GM23338 (cell line): ENCODE results near the gene ZNF92. TPM values are rescaled to one million over a fixed set of nuclear protein-coding genes. Genes with fewer than 3 reads are reported as not detected.

Experiments
- ATAC-seq: fragments of 200-7000 bp; cut with Tn5 transposase; 3 replicates; pipeline ENCODE4 v1.9.1; 2020
- DNase-seq: peaks from one replicate; pipeline ENCODE4 v3.0.0-alpha.2; 2015; ENCODE audit warnings: low spot score
- H2AFZ ChIP-seq: fragments of 200-600 bp; sonication (generic); 2 replicates; pipeline ENCODE4 v1.8.0; 2016; ENCODE audit warnings: antibody characterized with exemption, mild to moderate bottlenecking, moderate library complexity
- H3F3A ChIP-seq: fragments of 200-600 bp; sonication (generic); replicated peaks from 2 replicates; pipeline ENCODE4 v1.8.0; 2017; ENCODE audit warnings: antibody characterized with exemption, mixed run types, low read depth
- H3K27ac ChIP-seq: fragments of 200-600 bp; sonication (generic); 2 replicates; pipeline ENCODE4 v1.6.1; 2016; ENCODE audit warnings: low read depth
- H3K27me3 ChIP-seq: fragments of 200-600 bp; sonication (generic); 2 replicates; pipeline ENCODE4 v1.8.0; 2016; ENCODE audit warnings: mild to moderate bottlenecking, mixed run types, moderate library complexity; ENCODE audit not compliant: insufficient read depth
- H3K36me3 ChIP-seq: fragments of 200-600 bp; sonication (generic); 2 replicates; pipeline ENCODE4 v1.8.0; 2016; ENCODE audit warnings: mild to moderate bottlenecking; ENCODE audit not compliant: insufficient read depth
- H3K4me1 ChIP-seq: fragments of 200-600 bp; sonication (generic); 2 replicates; pipeline ENCODE4 v1.8.0; 2016; ENCODE audit warnings: mild to moderate bottlenecking, moderate library complexity; ENCODE audit not compliant: insufficient read depth
- H3K4me2 ChIP-seq: fragments of 200-600 bp; sonication (generic); 2 replicates; pipeline ENCODE4 v1.7.1; 2017; ENCODE audit warnings: mixed run types
- H3K4me3 ChIP-seq: fragments of 200-600 bp; sonication (generic); 2 replicates; pipeline ENCODE4 v1.6.1; 2016; ENCODE audit warnings: mixed run types
- H3K79me2 ChIP-seq: fragments of 200-600 bp; sonication (generic); replicated peaks from 2 replicates; pipeline ENCODE4 v1.8.0; 2017; ENCODE audit warnings: mild to moderate bottlenecking; ENCODE audit not compliant: insufficient read depth
- H3K9me2 ChIP-seq: fragments of 200-600 bp; sonication (generic); 2 replicates; pipeline ENCODE4 v1.8.0; 2017; ENCODE audit not compliant: insufficient read depth
- H4K20me1 ChIP-seq: fragments of 200-600 bp; sonication (generic); replicated peaks from 2 replicates; pipeline ENCODE4 v1.8.0; 2017; ENCODE audit warnings: mild to moderate bottlenecking; ENCODE audit not compliant: insufficient read depth
- H3K27ac Mint-ChIP-seq: 2 replicates; pipeline ENCODE4 v1.8.0; 2020; ENCODE audit warnings: inconsistent platforms, mild to moderate bottlenecking, moderate library complexity, mixed read lengths
- H3K27me3 Mint-ChIP-seq: 3 replicates; pipeline ENCODE4 v1.8.0; 2022; ENCODE audit warnings: low read depth, mild to moderate bottlenecking, moderate library complexity, mixed read lengths, inconsistent platforms; ENCODE audit not compliant: insufficient read depth, poor library complexity
- H3K36me3 Mint-ChIP-seq: 3 replicates; pipeline ENCODE4 v1.8.0; 2021; ENCODE audit warnings: low read depth, mild to moderate bottlenecking, inconsistent platforms, moderate library complexity, mixed read lengths
- H3K4me1 Mint-ChIP-seq: 3 replicates; pipeline ENCODE4 v1.8.0; 2020; ENCODE audit warnings: mild to moderate bottlenecking, inconsistent platforms, mixed read lengths
- H3K4me3 Mint-ChIP-seq: 3 replicates; pipeline ENCODE4 v1.8.0; 2021; ENCODE audit warnings: moderate library complexity, mild to moderate bottlenecking, inconsistent platforms, mixed read lengths
- H3K9me3 Mint-ChIP-seq: 3 replicates; pipeline ENCODE4 v1.8.0; 2020; ENCODE audit warnings: moderate library complexity, mild to moderate bottlenecking, inconsistent platforms, mixed read lengths
- EZH2 ChIP-seq: fragments of 200-600 bp; sonication (generic); IDR thresholded peaks from one replicate; pipeline ENCODE4 v1.8.0; 2017; ENCODE audit warnings: antibody characterized with exemption, mild to moderate bottlenecking, low read depth; ENCODE audit not compliant: unreplicated experiment
- EZH2phosphoT487 ChIP-seq: fragments of 200-600 bp; sonication (generic); IDR thresholded peaks from one replicate; pipeline ENCODE4 v1.8.1; 2018; ENCODE audit warnings: antibody characterized with exemption; ENCODE audit not compliant: unreplicated experiment
- NANOG ChIP-seq: IDR thresholded peaks from 2 replicates; pipeline ENCODE4 v1.6.1; 2016; ENCODE audit warnings: antibody characterized with exemption, borderline replicate concordance
- POLR2AphosphoS5 ChIP-seq: IDR thresholded peaks from 2 replicates; pipeline ENCODE4 v1.6.1; 2016; ENCODE audit warnings: antibody characterized with exemption, low read depth
- REST ChIP-seq: IDR thresholded peaks from one replicate; pipeline ENCODE4 v1.6.1; 2018; ENCODE audit warnings: antibody characterized with exemption; ENCODE audit not compliant: unreplicated experiment
- STAT1 ChIP-seq: IDR thresholded peaks from one replicate; pipeline ENCODE4 v1.6.1; 2016; ENCODE audit warnings: antibody characterized with exemption; ENCODE audit not compliant: unreplicated experiment
- ZNF114 ChIP-seq: fragments of 250-450 bp; sonication (Bioruptor Pico); IDR thresholded peaks from 2 replicates; pipeline ENCODE4 v1.5.0; 2020; ENCODE audit warnings: mild to moderate bottlenecking, moderate library complexity
- ZNF331 ChIP-seq: fragments of 250-450 bp; sonication (Bioruptor Pico); IDR thresholded peaks from 2 replicates; pipeline ENCODE4 v1.5.0; 2020; ENCODE audit warnings: low read depth, mild to moderate bottlenecking, moderate library complexity
- polyA plus RNA-seq: library from polyadenylated mRNA; unstranded; fragments of >200 nt; fragmentation: Nextera tagmentation; extraction: Ambion mirVana; gene quantifications from 2 replicates; pipeline ENCODE4 v1.2.1, GENCODE V29; 2016
- total RNA-seq: library from RNA; depleted of rRNA; stranded (reverse); fragments of >200 nt; shearing (Covaris generic); gene quantifications from 2 replicates; pipeline ENCODE4 v1.2.3, GENCODE V29; 2014
- TF ChIP-seq, protein P1 (sequence below): IDR thresholded peaks from 2 replicates; pipeline ENCODE4 v1.6.1; 2016; ENCODE audit warnings: antibody characterized with exemption
- TF ChIP-seq, protein P2 (sequence below), 2 experiments: fragments of 200-600 bp in 1 of 2; sonication (generic) in 1 of 2; conservative IDR thresholded peaks; 2 replicates each; pipeline versions ENCODE4 v1.5.1 to v1.6.1; 2016 to 2017; ENCODE audit warnings: antibody characterized with exemption in 2 of 2, low read depth in 2 of 2, mild to moderate bottlenecking in 2 of 2, moderate library complexity in 1 of 2
- TF ChIP-seq, protein P3 (sequence below): fragments of 250-450 bp; sonication (Bioruptor Pico); IDR thresholded peaks from 2 replicates; pipeline ENCODE4 v1.5.0; 2020; ENCODE audit warnings: mild to moderate bottlenecking, moderate library complexity

ZNF92 gene
- total and polyA plus RNA-seq, 2 experiments from 2014 or later = 25.3 to 56.3 TPM

DNA sequence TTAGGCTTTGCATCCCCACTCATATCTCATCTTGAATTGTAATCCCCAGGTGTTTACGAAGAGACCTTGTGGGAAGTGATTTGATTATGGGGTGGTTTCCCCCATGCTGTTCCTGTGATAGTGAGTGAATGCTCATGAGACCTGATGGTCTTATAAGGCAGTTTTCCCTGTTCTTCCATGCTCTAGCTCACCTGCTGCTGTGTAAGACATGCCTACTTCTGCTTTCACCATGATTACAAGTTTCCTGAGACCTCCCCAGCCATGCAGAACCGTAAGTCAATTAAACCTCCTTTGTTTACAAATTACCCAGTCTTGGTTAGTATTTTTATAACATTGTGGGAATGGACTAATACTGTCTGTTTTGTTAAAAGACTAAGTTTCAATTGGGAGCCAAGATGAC, 35.3 kb upstream of the ZNF92 start (continued):
- TF ChIP-seq EZH2phosphoT487 (no peak), EZH2 (no peak), POLR2AphosphoS5 (no peak), NANOG (no peak)
- TF ChIP-seq, protein P1, sequence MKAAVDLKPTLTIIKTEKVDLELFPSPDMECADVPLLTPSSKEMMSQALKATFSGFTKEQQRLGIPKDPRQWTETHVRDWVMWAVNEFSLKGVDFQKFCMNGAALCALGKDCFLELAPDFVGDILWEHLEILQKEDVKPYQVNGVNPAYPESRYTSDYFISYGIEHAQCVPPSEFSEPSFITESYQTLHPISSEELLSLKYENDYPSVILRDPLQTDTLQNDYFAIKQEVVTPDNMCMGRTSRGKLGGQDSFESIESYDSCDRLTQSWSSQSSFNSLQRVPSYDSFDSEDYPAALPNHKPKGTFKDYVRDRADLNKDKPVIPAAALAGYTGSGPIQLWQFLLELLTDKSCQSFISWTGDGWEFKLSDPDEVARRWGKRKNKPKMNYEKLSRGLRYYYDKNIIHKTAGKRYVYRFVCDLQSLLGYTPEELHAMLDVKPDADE = no peak

- Histone ChIP-seq H3K27ac (no peak overlapping the region), H3K27me3 (no peaks in the 10 kb centered on the region), H3K4me2 (no peak overlapping the region), H3F3A (no peaks in the 10 kb centered on the region), H4K20me1 (no peaks in the 10 kb centered on the region), H3K4me3 (no peak overlapping the region), H3K9me2 (no peaks in the 10 kb centered on the region), H2AFZ (no peak overlapping the region), H3K79me2 (no peaks in the 10 kb centered on the region), H3K36me3 (no peaks in the 10 kb centered on the region), H3K4me1 (no peaks in the 10 kb centered on the region)
- H3K36me3 Mint-ChIP-seq = peaks cover 16% of the 10 kb centered on the region; the same call in 1 of the 3 replicates
- no peak overlapping the region for H3K4me3 Mint-ChIP-seq
- H3K27ac Mint-ChIP-seq = no peak overlapping the region
- ATAC-seq (no peak), DNase-seq (no peak)
- H3K9me3 Mint-ChIP-seq = peaks cover under 1% of the 10 kb centered on the region; the same call in 1 of the 3 replicates
- no peaks in the 10 kb centered on the region for H3K4me1 Mint-ChIP-seq
- peaks cover 2% of the 10 kb centered on the region for H3K27me3 Mint-ChIP-seq
- no peak for TF ChIP-seq STAT1
- TF ChIP-seq, protein P1 = no peak
- TF ChIP-seq, protein P2, sequence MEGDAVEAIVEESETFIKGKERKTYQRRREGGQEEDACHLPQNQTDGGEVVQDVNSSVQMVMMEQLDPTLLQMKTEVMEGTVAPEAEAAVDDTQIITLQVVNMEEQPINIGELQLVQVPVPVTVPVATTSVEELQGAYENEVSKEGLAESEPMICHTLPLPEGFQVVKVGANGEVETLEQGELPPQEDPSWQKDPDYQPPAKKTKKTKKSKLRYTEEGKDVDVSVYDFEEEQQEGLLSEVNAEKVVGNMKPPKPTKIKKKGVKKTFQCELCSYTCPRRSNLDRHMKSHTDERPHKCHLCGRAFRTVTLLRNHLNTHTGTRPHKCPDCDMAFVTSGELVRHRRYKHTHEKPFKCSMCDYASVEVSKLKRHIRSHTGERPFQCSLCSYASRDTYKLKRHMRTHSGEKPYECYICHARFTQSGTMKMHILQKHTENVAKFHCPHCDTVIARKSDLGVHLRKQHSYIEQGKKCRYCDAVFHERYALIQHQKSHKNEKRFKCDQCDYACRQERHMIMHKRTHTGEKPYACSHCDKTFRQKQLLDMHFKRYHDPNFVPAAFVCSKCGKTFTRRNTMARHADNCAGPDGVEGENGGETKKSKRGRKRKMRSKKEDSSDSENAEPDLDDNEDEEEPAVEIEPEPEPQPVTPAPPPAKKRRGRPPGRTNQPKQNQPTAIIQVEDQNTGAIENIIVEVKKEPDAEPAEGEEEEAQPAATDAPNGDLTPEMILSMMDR (conservative IDR thresholded peaks at IDR 0.05; ENCODE audit: low read depth in 2 of 2) = no peak
- TF ChIP-seq ZNF114 = no peak
- no peak for TF ChIP-seq EZH2phosphoT487
- no peak for TF ChIP-seq ZNF331 (CRISPR knock-in tag)
- TF ChIP-seq, protein P3, sequence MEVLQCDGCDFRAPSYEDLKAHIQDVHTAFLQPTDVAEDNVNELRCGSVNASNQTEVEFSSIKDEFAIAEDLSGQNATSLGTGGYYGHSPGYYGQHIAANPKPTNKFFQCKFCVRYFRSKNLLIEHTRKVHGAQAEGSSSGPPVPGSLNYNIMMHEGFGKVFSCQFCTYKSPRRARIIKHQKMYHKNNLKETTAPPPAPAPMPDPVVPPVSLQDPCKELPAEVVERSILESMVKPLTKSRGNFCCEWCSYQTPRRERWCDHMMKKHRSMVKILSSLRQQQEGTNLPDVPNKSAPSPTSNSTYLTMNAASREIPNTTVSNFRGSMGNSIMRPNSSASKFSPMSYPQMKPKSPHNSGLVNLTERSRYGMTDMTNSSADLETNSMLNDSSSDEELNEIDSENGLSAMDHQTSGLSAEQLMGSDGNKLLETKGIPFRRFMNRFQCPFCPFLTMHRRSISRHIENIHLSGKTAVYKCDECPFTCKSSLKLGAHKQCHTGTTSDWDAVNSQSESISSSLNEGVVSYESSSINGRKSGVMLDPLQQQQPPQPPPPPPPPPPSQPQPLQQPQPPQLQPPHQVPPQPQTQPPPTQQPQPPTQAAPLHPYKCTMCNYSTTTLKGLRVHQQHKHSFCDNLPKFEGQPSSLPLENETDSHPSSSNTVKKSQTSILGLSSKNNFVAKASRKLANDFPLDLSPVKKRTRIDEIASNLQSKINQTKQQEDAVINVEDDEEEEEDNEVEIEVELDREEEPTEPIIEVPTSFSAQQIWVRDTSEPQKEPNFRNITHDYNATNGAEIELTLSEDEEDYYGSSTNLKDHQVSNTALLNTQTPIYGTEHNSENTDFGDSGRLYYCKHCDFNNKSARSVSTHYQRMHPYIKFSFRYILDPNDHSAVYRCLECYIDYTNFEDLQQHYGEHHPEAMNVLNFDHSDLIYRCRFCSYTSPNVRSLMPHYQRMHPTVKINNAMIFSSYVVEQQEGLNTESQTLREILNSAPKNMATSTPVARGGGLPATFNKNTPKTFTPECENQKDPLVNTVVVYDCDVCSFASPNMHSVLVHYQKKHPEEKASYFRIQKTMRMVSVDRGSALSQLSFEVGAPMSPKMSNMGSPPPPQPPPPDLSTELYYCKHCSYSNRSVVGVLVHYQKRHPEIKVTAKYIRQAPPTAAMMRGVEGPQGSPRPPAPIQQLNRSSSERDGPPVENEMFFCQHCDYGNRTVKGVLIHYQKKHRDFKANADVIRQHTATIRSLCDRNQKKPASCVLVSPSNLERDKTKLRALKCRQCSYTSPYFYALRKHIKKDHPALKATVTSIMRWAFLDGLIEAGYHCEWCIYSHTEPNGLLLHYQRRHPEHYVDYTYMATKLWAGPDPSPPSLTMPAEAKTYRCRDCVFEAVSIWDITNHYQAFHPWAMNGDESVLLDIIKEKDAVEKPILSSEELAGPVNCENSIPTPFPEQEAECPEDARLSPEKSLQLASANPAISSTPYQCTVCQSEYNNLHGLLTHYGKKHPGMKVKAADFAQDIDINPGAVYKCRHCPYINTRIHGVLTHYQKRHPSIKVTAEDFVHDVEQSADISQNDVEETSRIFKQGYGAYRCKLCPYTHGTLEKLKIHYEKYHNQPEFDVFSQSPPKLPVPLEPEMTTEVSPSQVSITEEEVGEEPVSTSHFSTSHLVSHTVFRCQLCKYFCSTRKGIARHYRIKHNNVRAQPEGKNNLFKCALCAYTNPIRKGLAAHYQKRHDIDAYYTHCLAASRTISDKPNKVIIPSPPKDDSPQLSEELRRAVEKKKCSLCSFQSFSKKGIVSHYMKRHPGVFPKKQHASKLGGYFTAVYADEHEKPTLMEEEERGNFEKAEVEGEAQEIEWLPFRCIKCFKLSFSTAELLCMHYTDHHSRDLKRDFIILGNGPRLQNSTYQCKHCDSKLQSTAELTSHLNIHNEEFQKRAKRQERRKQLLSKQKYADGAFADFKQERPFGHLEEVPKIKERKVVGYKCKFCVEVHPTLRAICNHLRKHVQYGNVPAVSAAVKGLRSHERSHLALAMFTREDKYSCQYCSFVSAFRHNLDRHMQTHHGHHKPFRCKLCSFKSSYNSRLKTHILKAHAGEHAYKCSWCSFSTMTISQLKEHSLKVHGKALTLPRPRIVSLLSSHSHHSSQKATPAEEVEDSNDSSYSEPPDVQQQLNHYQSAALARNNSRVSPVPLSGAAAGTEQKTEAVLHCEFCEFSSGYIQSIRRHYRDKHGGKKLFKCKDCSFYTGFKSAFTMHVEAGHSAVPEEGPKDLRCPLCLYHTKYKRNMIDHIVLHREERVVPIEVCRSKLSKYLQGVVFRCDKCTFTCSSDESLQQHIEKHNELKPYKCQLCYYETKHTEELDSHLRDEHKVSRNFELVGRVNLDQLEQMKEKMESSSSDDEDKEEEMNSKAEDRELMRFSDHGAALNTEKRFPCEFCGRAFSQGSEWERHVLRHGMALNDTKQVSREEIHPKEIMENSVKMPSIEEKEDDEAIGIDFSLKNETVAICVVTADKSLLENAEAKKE (CRISPR knock-in tag) = no peak
- TF ChIP-seq EZH2 = no peak
- no peak for TF ChIP-seq REST
- no peak for TF ChIP-seq POLR2AphosphoS5
Measured at GRCh38 chr7:65339257-65339656, 34.4 kb upstream of the ZNF92 start.
